Measurements from ENCODE around the gene DCBLD2.

The DCBLD2 gene

GRCh38 chr3:98770261-98771039 is 131.0 kb downstream of the DCBLD2 start:
- no peak for DNase-seq (ENCODE audit: low read depth, low spot score)

GRCh38 chr3:98769448-98769847 is 132.0 kb downstream of the DCBLD2 start:
- no peak for DNase-seq (ENCODE audit: low read depth, low spot score)

GRCh38 chr3:98768961-98769360 is 132.5 kb downstream of the DCBLD2 start:
- DNase-seq (ENCODE audit: low read depth, low spot score), result no peak

GRCh38 chr3:98766924-98767323 is 134.6 kb downstream of the DCBLD2 start:
- no peak for DNase-seq (ENCODE audit: low read depth, low spot score)

- DNase-seq (ENCODE audit: low read depth, low spot score), result no peak
These were observed 135.8 kb downstream of the DCBLD2 start for GRCh38 chr3:98765721-98766120.

- DNase-seq (ENCODE audit: low read depth, low spot score), result no peak
These were observed 137.0 kb downstream of the DCBLD2 start for GRCh38 chr3:98764472-98764884.

- no peak for DNase-seq (ENCODE audit: low read depth, low spot score)
These were observed 137.6 kb downstream of the DCBLD2 start for GRCh38 chr3:98763819-98764418.

- no peak for DNase-seq (ENCODE audit: low read depth, low spot score)
These were observed 138.4 kb downstream of the DCBLD2 start, which contains the start of gene ST3GAL6 for GRCh38 chr3:98763076-98763475. TSS of gene ST3GAL6 (plus strand) at chr3:98763340. CDS start at chr3:98768441, 5,101 bp downstream.

GRCh38 chr3:98761643-98762229 is 139.8 kb downstream of the DCBLD2 start:
- DNase-seq (ENCODE audit: low read depth, low spot score), result no peak

- DNase-seq (ENCODE audit: low read depth, low spot score), result no peak
These were observed 141.9 kb downstream of the DCBLD2 start for GRCh38 chr3:98759629-98760028.

GRCh38 chr3:98755601-98756000 is 145.9 kb downstream of the DCBLD2 start:
- DNase-seq (ENCODE audit: low read depth, low spot score), result no peak

- DNase-seq (ENCODE audit: low read depth, low spot score), result no peak
These were observed 147.0 kb downstream of the DCBLD2 start for GRCh38 chr3:98754483-98754882.

- no peak for DNase-seq (ENCODE audit: low read depth, low spot score)
These were observed 151.1 kb downstream of the DCBLD2 start for GRCh38 chr3:98750276-98750919.

GRCh38 chr3:98746882-98747281 is 154.6 kb downstream of the DCBLD2 start:
- DNase-seq (ENCODE audit: low read depth, low spot score), result peak; percentile 74

- no peak for DNase-seq (ENCODE audit: low read depth, low spot score)
These were observed 155.4 kb downstream of the DCBLD2 start for GRCh38 chr3:98746122-98746521.
